Ammon's horn (tissue), 1 donor: ENCODE results near the gene RUFY3.
"Not testable (repeated sequence)": the region's sequence is repeated elsewhere in the genome, so short reads cannot be mapped to it uniquely, and the experiment has no call there.

ENCODE experiments used
- DNase-seq: peaks from one replicate; pipeline ENCODE4 v3.0.0-alpha.2; 2016; ENCODE audit warnings: low spot score

Gene RUFY3

DNA sequence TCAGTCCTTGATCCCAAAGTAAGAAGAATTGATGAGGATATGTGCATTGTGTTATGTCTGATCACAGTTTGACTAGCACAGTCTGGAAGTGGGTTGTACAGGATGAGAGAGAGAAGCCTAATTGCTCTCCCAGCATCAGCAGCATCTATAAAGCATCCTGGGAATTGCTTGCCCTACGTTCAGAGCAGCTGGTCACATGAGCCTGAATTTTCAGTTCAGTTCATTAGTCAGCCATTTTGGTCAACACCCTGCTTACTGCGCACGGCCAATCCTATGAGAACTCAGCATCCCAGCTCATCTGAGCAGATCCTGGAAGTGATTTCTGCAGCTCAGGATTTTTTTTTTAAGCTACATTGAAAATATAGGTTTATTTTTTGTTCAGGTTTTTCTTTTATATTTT is at the start of gene RUFY3:
Gene RUFY3 (plus strand): TSS at position 218 of the 400 bp plus-strand sequence. CDS start 610 bp downstream, outside the sequence.
- peak; percentile 97 for DNase-seq

- no peak for DNase-seq
Measured at GRCh38 chr4:70674191-70674590, 47.6 kb upstream of the RUFY3 start.

GRCh38 chr4:70674731-70675130 is 47.0 kb upstream of the RUFY3 start:
- DNase-seq, result no peak

- no peak for DNase-seq
Measured at GRCh38 chr4:70676554-70677090, 45.1 kb upstream of the RUFY3 start.

GRCh38 chr4:70678383-70678999 is 43.3 kb upstream of the RUFY3 start:
- DNase-seq, result no peak

GRCh38 chr4:70680934-70681333 is 40.8 kb upstream of the RUFY3 start:
- DNase-seq, result no peak

DNA sequence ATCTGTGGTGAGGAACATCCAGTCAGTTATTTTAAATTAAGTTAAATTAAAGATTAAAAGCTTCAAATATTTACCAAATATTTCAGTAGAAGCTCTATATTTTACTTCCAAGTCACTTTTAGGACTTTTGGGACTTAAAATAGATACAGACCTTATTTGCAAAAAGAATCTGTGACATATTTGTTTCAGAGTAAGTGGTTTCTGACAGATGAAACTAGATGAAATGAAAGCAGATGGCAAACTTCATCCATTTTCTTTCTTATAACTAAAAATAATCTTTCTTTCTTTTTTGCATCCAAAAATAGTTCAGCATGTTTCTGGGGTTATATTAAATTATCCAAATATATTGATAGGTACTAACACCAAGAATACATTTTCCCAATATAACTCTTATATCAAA is 40.1 kb upstream of the RUFY3 start:
- DNase-seq, result no peak

- DNase-seq, result not testable (repeated sequence)
Measured at GRCh38 chr4:70682142-70682541, 39.6 kb upstream of the RUFY3 start.

GRCh38 chr4:70687392-70687791 is 34.4 kb upstream of the RUFY3 start:
- peak; percentile 11 for DNase-seq

DNA sequence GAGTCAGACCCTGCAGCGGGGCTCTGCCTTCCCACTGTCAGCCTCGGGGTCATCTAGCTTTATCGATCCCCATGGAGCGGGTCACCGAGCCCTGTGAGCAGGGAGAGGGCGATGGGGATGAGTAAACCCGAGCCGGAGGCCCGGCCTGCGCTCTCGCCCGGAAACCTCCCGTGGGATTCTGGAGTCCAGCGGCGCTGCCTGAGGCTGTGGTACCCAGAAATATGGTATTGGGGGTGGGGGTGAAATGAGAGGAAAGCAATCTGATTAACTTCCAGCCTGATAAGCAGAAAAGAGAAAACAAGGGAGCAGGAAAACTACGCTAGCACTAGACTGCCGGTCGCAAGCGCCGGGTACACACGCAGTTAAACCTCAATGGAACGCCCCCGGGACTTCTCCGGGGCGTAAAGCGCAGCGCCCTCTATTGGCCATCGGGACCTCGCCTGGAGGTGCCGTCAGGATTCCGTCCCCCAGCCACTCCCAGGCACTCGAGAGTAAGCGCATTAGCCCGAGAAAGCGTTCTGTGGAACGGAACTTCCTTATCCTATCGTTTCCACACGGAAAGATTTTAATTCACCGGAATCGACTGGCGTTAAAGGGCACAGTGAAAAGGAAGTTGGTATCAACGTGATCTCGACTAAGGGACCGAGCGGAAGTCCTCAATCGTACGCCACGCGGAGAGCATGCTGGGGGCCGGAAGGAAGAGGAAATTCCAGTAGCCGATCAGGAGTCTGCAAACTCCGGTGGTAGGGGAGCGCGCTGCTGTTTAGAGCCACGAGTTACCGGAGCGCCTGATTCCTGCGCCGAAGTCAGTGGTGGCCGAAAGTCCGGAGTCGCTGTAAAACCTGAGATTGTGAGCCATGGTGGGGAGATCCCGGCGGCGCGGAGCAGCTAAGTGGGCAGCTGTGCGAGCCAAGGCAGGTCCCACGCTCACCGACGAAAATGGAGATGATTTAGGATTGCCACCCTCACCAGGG is 33.7 kb upstream of the RUFY3 start, which contains the start of gene UTP3:
Gene UTP3 (plus strand): TSS at position 712 of the 974 bp plus-strand sequence. CDS start 146 bp downstream, at position 858.
- DNase-seq, result peak; percentile 99

- no peak for DNase-seq
Measured at GRCh38 chr4:70688795-70689231, 33.0 kb upstream of the RUFY3 start.

DNA sequence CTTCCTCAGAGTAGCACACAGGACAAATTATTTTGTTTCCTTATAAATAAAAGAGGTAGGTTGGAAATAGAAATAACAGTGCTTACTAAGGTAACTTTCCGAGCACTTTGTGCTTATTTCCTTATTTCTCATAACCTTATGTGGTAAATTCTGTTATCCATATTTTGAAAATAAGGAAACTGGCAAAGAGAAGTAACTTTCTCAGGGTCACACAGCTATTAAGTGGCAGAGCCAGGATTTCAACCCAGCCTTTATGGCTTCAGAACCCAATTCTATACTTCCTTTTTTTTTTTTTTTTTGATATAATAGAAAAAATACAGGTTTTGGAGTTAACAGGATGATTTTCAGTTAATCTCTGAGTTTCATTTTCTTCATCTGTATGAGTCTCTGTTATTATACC is 30.1 kb upstream of the RUFY3 start:
- no peak for DNase-seq

- DNase-seq, result not testable (repeated sequence)
Measured at GRCh38 chr4:70694633-70695032, 27.1 kb upstream of the RUFY3 start.

DNA sequence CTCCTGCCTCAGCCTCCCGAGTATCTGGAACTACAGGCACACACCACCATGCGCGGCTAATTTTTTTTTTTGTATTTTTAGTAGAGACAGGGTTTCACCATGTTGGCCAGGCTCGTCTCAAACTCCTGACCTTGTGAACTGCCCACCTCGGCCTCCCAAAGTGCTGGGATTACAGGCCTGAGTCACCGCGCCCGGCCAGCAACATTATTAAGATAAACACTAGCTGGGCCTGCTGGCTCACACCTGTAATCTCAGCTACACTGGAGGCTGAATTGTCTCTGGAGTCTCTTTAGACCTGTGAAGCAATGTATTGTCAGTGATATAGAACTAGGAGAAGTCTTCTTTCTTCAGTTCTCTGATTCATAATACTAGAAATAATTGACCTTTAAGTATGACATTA is 23.3 kb upstream of the RUFY3 start:
- not testable (repeated sequence) for DNase-seq

DNA sequence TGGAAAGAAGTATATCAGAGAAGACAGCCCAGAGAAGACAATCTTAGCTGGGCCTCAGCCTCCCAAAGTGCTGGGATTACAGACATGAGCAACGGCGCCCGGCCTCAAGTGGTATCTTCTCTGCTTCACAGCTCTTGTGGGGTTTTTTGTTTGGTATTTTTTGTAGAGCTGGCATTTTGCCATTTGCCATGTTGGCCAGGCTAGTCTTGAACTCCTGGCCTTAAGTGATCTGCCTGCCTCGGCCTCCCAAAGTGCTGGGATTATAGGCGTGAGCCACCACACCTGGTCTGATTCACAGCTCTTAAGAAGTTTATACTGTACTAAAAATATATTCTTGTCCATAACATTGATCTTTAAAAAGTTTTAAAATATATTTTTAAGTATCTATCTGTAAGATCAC is 21.1 kb upstream of the RUFY3 start:
- no peak for DNase-seq

- DNase-seq, result no peak
Measured at GRCh38 chr4:70701271-70701670, 20.5 kb upstream of the RUFY3 start.

GRCh38 chr4:70702592-70702991 is 19.2 kb upstream of the RUFY3 start:
- not testable (repeated sequence) for DNase-seq

- peak; percentile 57 for DNase-seq
Measured at GRCh38 chr4:70703619-70704214, 18.0 kb upstream of the RUFY3 start.

DNA sequence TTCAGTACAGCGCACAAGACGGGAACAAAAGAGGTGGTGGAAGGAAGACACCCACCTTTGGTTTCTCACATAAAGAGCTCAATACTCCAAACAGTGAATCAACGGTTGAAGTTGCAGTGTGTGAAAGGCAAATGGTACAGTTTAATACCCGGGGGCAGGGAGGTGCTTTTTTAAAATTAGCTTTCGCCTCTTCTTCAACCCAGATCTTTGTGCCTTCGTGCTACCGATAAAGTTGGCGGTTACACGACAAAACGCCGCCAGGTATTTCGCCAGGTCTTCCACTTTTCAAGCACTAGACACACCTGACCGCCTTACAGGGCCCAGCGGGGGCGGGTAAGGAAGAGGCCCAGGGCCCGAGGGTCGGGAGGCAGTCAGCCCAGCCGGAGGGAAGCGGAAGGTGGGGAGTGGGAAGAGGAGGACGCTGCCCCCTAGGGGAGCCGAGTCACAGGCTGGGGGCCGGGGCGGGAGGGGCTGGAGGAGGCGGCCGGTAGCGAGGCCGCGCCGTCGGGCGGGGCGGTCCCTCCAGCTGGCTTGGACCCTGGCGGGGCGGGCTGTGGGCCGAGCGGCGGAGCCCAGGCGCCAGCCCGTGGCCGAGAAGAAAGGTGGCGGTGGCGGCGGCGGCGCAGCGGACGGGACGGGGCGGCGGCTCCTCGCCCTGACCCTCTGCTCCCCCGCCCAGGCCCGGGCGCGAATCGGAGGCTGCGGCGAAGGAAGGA is 17.4 kb upstream of the RUFY3 start:
- peak; percentile 87 for DNase-seq

DNA sequence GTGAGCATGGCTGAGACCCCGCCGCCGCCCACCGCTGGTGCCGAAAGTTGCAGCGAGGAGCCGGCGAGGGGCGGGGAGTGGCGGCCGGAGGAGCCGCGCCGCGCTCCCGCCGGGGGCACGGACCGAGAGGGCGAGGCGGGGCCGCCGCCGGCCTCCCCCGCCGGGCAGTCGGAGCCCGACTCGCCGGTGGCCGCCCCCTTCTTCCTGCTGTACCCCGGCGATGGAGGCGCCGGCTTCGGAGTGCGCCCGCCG is 16.9 kb upstream of the RUFY3 start:
- DNase-seq, result no peak

DNA sequence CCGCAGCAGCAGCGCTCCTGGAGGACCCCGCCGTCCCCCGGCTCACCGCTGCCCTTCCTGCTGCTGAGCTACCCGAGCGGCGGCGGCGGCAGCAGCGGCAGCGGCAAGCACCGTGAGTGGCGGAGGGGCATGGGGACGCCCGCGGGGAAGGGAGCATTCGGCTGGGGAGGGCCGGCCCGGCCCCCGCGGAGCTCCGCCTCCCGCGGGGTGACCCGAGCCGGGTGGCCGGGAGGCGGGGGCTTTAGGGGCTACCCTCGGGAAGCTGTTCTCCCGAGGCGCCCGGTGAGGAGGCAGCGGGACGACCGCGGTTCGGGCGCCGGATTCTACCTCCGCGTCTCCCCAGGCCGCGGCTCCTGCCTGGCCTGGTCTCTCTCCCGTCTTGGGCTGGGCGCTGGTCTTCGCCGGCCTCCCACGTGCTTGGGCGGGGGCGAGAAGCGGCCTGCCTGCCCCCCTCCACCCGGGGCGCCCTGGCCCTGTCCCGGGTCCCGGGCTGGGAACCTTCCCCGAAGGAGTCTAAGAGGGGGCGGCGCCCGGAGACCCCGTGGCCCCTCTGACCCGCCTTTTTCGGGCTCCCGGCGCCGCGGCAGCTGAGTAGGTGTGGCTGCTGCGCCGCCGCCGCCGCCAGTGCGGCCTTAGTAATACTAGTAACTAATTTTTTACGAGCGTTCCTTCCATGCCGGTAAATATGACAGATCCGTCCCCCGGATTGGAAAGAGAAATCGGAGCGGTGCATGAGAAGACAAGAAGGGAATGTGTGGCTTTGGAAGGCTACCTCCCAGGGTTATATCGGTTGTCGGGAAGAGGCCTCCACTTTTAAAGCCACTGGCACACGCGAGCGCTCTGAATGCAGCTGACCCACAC is 16.4 kb upstream of the RUFY3 start:
- DNase-seq, result peak; percentile 66
